Measurements from ENCODE around the gene SLC2A10.

- TF ChIP-seq LEF1 (IDR thresholded peaks at IDR 0.05; ENCODE audit: borderline replicate concordance): no peak
- TF ChIP-seq FOXK2 (IDR thresholded peaks at IDR 0.05): no peak
- TF ChIP-seq SP1 (IDR thresholded peaks at IDR 0.05): no peak
- TF ChIP-seq ARNT (IDR thresholded peaks at IDR 0.05): no peak
- TF ChIP-seq FOXA1 (IDR thresholded peaks at IDR 0.05): no peak
- no peak for TF ChIP-seq HDGF (IDR thresholded peaks at IDR 0.05; ENCODE audit: borderline replicate concordance)
These were observed 6.0 kb upstream of the SLC2A10 start for GRCh38 chr20:46703435-46703834.

Data from HEK293T (cell line).